NCI-H345 (cell line): ENCODE measurements around the gene NRXN3.

ENCODE experiments used
- DNase-seq: peaks from one replicate; lab custom pipeline; 2025; lab: John Stamatoyannopoulos, UW

Gene NRXN3

DNA sequence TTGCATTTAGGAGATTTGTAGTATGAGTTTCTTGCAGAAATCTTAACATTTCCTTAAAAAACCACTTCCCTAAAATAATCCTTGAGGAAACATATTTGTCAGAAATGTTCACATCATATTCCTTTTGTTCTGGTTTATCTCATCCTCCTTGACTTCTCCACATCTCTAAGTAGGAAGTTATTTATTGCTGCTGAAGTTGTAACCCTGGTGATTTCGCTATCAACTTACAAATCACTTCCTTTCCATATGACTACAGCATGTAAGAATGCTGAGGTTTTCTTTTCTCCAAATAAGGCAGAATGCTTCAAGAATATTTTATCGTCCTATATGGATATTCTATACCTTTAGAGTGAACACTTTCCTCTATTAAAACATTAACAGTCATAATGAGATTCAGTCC, 751.7 kb downstream of the NRXN3 start:
- no peak for DNase-seq

DNA sequence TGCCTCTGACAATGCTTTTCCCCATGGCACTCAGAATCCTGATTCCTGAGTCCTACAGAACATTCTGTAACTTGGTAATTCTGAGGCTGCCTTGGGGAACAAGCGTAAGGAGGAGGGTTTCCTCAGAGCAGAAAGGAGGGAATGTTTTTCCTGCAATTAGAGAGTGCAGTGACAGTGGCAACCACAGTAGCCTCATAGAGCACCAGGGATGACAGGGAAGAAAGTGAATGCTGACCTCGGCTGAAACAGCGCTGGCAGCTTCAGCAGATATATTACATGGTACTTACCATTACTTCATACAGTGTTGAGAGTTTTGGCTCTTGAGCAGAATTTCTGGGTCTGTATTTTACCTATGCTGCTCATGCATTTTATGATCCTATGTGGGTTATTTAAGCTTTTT, 757.1 kb downstream of the NRXN3 start:
- DNase-seq: no peak

GRCh38 chr14:78933166-78933565, 763.0 kb downstream of the NRXN3 start:
- no peak for DNase-seq

DNA sequence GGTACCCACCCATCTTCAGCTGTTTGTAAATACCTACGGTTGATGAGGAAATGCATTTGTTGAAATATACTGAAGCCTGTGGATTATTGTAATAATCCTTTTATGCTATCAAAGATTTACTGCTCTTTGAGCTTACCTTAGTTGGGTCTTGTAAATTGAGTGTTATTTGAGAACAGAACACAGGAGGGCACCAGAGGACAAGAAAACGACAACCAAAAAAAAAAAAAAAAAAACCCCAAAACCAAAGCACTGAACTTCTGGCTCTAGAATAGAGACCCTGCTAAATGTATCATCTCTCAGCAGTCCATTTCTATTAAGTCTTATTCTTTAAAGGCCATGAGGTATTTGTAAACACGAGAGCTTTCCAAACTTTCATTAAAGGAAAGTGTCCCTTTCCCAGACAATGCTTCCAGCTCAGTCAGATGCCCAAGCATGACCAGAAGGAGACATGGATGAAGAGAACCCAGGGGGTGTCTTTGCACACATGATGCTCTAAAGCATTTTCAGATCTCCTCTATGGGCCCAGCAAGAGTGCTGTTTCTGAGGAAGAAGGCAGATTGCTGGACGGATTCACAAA, 763.9 kb downstream of the NRXN3 start:
- peak; percentile 13 for DNase-seq

DNA sequence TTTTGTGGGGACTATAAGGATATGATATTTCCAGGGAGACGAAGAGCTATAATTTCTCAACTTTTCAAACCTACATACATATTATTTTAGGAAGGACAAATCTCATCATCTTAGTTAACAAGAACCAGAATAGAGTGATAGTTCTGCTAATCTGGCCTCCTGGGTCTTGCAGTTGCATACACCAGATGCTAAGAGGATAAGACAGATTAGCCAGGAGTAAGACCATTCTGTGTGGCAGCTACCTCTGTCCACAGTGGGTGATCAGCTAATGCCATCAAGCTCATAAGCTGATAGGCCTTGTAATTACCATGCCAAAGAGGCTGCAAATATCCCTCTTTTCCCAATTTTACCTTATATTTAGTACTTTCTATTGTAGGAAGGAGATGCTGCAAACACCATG, 776.8 kb downstream of the NRXN3 start:
- no peak for DNase-seq

- no peak for DNase-seq
Observed at GRCh38 chr14:78947681-78948080, 777.5 kb downstream of the NRXN3 start.

DNA sequence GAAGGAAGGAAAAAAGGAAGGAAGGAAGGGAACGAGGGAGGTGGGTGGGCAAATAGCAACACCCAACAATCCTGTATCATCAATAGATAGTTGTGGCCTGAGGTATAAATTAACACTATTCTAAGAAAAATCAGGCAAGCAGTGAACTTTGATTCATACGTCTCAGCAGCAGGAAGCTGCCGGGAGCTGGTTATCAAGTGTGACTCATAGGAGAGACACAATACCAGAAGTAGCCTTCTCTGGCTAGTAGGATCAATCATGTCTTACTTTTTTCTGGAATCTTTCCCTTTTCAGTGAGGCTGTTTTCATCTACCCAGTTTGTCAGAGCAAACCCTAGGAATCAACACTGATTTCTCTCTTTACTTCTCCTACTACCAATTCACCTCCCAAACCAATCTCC, 780.5 kb downstream of the NRXN3 start:
- no peak for DNase-seq

- no peak for DNase-seq
Observed at GRCh38 chr14:78951602-78952001, 781.4 kb downstream of the NRXN3 start.

DNA sequence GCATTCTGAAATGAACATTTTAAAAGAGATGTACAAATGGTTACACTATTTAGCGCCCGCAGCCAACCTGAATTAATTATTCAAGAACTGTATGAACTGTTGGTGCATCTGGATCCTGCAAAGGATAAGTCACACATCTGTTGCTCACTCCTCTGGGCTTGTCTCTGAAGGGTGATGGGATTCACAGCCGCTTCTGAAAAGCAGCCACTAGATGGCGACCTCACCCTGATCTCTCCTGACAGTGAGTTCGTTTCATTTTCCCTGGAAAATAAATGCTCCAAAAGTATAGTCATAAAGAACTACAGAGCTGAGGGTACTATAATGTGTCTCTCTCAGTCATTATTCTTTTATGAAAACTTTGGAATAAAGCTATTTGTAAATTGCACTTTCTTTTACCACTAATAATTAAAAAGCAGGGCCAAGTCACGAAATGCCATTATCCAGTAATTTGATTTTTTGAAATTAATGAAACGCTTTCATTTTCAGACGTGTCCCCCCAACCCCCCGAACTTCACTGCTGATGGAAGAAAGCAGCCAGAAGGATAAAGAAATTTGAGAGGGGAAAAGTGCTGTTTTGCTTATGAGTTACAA, 789.6 kb downstream of the NRXN3 start:
- peak; percentile 43 for DNase-seq

- no peak for DNase-seq
Observed at GRCh38 chr14:78967111-78967809, 797.1 kb downstream of the NRXN3 start.

DNA sequence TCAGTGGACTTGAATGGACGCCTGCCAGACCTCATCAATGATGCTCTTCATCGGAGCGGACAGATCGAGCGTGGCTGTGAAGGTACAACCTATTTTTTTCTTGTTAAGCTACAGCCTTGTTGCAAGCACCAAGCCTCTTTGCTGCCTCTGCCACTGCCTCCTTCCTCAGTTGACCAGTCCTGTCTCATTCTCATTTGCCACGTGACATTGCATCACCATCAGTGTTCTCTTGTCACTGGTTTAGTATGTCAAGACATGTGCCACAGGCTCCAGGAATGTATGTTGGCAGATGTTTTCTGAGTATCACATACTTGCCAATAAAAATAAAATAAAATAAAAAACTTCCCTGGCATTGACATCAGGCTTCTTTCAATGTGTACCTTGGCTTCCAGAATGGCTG, 798.1 kb downstream of the NRXN3 start:
- DNase-seq: no peak

- DNase-seq: peak; percentile 55
Observed at GRCh38 chr14:78970677-78971076, 800.5 kb downstream of the NRXN3 start.

DNA sequence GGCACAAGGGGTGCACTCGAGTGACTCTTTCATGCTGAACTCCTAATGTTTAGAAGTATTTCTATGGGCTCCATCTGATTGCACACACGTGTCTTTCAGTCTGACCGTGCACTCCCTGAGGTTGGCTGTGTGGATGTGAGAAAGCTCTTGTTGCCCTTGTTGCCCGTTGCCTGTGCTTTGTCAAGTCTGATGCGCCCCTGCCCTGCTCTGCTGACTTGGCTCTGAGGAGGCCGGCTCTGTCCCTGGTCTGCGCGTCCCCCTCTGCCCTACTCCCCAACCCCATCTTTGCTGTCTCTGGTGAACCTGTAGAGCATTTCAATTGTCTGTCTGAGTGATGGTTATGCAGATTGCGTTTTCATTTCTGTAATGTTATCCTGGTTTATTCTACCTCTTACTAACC, 802.3 kb downstream of the NRXN3 start:
- DNase-seq: no peak

DNA sequence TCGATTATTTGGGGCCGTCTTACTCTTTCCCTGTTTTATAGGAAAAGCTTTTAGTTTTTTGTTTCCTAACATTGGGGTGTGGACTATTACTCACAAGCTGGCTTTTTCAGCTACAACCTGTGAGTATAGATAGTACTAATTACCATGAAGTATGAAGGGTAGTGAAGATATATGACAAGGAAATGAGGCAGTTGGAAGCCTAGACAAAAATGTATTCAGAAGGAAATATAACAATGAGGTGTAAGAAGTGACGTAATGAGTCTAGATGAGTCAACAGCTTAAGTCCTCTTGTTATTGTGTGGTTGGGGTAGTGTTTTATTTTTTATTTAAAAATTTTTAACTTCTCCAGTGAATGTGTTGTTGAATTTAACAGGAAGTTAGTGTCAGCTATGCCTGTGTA, 804.5 kb downstream of the NRXN3 start:
- no peak for DNase-seq

DNA sequence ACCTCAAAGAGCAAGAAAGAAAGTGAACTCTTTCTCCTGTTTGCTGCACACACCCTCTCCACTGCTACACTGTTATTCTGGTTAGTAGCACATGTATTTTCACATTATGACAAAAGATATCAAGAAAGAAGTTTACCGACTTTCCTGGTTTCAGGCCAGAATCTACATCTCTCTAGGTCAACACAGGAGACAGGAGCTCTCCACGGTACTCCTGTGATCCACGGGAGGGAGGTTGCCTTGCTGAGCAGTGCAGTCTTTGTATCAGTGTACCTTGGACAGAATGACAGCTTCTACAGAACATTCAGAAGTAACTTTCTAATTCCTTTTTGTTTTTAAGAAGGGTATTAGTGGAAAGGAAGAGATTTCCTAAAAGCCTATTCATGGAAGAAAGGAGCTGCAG, 805.6 kb downstream of the NRXN3 start:
- no peak for DNase-seq

DNA sequence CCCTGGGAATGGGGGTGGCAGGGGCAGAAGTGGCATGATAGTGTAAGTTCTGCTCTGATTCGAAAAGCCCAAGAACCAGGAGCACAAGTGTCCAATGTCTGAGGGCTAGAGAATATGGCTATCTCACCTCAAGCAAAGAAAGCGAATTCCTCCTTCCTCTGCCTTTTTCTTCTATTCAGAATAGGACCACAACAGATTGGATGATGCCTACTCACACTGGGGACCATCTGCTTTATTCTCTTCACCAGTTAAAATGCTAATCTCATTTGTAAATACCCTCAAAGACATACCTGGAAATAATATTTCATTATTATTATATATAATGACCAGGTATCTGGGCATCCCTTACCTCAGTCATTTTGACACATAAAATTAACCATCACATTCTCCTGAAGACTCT, 808.7 kb downstream of the NRXN3 start:
- DNase-seq: no peak

DNA sequence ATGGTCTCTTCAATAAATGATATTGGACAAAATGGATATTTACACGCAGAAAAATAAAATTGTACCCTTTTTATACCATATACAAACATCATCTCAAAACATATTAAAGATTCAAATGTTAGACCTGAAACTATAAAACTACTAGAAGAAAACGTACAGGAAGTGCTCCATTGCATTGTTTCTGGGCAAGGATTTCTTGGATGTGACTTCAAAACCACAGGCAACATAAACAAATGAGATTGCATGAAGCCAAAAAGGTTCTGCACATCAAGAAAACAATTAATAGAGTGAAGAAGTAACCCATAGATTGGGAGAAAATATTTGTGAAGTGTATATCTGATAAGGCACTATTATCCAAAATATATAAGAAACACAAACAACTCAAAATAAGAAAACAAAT, 812.4 kb downstream of the NRXN3 start:
- DNase-seq: no peak

DNA sequence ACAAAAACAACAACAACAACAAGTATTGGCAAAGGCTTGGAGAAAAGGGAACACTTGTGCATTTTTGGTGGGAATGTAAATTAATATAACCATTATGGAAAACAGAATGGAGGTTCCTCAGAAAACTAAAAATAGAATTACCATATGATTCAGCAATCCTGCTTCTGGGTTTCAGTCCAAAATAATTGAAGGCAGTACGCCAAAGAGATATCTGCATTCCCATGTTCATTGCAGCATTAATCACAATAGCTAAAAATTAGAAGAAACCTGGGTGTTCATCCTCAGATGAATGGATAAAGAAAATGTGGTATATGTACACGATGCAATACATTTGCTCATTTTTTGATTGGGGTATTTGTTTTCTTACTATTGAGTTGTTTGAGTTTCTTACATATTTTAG, 813.0 kb downstream of the NRXN3 start:
- DNase-seq: no peak

- DNase-seq: no peak
Observed at GRCh38 chr14:78985668-78986381, 815.7 kb downstream of the NRXN3 start.

GRCh38 chr14:78986989-78987388, 816.8 kb downstream of the NRXN3 start:
- DNase-seq: no peak

DNA sequence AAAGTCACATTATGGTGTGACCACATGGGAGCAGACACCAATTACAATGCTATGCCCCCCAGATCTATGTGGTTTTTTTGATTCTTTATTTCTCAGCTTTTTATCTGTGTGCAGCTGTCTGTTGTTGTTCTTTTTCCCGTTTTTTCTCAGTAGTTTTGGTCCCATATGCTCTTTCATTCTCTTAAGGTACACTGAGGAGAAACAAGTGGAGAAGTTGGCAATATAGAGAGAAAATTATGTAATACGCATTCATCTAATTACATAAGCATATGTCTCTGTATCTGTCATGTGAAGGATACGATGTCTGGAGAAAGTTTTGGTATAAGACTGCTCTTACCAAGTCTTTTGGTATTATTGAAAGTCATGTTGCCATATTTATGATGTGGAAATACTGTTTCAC, 819.0 kb downstream of the NRXN3 start:
- no peak for DNase-seq

GRCh38 chr14:78992867-78993266, 822.7 kb downstream of the NRXN3 start:
- no peak for DNase-seq

GRCh38 chr14:78997811-78998210, 827.6 kb downstream of the NRXN3 start:
- peak; percentile 69 for DNase-seq
